GM21723 (cell line): Measurements from ENCODE around the gene NIPAL3.
"Not testable (repeated sequence)": the region's sequence is repeated elsewhere in the genome, so short reads cannot be mapped to it uniquely, and the experiment has no call there.

Source experiments
- ATAC-seq: cut with Tn5 transposase; IDR thresholded peaks from one replicate; pipeline ENCODE4 v1.9.1; 2021; ENCODE audit warnings: mild to moderate bottlenecking, moderate library complexity; ENCODE audit not compliant: unreplicated experiment

The NIPAL3 gene

GRCh38 chr1:24514946-24515345 lies 99.3 kb downstream of the NIPAL3 start:
- ATAC-seq, result no peak

GRCh38 chr1:24515671-24516209 lies 100.1 kb downstream of the NIPAL3 start:
- not testable (repeated sequence) for ATAC-seq

- no peak for ATAC-seq
Measured at GRCh38 chr1:24516506-24516905, 100.9 kb downstream of the NIPAL3 start.

GRCh38 chr1:24517898-24518297 lies 102.3 kb downstream of the NIPAL3 start:
- no peak for ATAC-seq

- ATAC-seq, result not testable (repeated sequence)
Measured at GRCh38 chr1:24520282-24520681, 104.7 kb downstream of the NIPAL3 start.
